HCEC 1CT (cell line): ENCODE results near the gene VPS41.
A peak's percentile ranks its signal among the peaks of the same experiment; 100 is the strongest.

Experiments
- DNase-seq: peaks from one replicate; pipeline ENCODE4 v3.0.0-alpha.2; 2017

The VPS41 gene

DNA sequence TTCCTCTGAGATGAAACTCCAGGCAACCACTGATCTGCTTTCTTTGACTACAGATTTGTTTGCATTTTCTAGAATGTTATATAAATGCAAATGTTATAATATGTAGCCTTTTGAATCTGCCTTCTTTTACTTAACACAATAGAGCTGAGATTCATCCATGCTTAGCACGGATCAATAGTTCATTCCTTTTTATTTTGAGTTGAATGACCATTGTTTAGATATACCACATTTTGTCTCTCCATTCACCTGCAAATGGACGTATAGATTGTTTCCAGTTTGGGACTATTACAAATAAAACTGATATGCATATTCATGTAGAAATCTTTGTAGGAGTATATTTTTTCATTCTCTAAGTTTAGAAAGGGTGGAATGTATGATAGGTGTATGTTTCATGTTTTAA lies 57.7 kb downstream of the VPS41 start:
- no peak for DNase-seq

DNA sequence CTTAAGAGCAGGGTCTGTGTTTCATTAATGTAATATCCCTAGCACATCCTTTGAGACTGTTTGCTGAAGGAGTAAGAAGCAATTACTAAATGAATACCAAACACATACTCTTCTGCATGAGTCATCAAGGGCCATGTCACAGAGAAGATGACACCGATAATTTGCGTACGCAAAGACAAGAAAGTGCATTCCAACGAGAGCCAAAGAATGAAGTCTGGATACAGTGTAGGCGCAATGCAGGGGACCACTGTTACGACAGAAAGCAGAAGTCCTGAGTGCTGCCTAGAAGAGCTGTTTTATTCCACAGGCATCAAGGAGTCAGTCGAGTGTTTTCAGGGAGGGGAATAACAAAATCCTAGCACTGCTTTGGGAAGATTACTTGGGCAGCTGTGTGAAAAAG lies 62.7 kb downstream of the VPS41 start:
- peak; percentile 85 for DNase-seq

DNA sequence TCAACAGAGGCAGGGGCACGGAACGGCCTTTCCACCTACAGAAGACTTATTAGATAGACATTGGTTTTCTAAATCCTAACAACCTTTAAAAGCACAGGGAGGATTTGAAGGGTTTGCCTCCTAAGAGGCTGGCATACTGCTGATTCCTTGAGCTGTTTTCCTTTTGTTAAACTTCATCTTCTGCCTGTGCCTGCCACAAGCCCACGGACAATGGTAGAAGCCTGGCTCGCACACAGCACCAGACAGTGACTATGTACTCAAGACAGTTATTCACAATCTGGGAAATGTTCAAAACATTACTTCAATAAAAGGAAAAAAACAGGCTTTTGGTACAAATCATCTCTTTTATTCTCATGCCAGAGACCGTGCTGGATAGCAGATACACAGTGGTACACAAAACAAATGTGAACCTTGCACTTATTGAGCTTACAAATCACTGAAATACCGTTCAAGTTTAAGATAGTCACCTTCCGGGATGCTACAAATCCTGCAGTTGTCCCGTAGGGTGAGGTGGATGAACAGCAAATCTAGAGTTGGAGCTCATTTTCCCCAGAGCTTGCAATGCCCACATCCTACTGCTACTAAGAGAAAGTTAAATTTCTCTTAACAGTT lies 63.9 kb downstream of the VPS41 start:
- no peak for DNase-seq

DNA sequence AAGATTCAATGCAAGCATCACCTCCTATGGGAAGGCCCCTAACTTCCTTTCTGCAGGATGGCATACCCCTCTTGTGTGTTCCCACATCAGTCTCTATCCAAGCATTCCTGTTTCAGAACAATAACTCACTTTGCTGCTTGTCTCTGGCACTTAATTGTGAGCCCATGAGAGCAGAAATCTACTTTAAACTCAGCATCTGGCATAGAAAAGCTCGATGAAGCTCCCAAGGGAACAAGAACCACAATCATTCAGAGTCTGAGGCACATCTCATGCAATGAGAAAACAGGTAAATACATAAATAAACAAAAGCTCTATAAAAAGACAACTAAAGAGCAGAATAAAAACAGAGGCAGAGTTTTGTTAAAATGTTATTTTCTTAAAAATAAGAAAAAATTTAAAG lies 66.2 kb downstream of the VPS41 start:
- DNase-seq: no peak

- DNase-seq: peak; percentile 89
These were observed 68.1 kb downstream of the VPS41 start for GRCh38 chr7:38840736-38841460.

DNA sequence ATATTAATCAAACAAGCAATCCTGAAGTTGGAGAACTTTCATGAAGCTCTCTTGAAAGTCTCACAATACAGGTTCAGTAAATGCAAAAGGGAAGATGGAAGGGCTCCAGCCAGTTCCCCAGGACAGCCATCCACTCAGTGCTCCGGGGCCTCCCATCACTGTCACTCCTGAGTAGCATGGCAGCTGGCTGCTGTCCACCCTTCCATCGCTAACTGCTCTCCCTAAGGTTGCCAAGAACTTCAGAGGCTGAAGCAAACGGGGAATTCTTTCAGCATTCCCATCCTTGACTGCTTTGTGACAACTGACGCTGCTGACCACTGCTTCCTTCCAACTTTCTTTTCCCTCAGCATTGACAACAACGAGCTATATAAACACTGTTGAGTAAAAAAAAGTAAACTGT lies 69.1 kb downstream of the VPS41 start:
- DNase-seq: no peak

GRCh38 chr7:38838725-38839385 lies 70.1 kb downstream of the VPS41 start:
- no peak for DNase-seq

DNA sequence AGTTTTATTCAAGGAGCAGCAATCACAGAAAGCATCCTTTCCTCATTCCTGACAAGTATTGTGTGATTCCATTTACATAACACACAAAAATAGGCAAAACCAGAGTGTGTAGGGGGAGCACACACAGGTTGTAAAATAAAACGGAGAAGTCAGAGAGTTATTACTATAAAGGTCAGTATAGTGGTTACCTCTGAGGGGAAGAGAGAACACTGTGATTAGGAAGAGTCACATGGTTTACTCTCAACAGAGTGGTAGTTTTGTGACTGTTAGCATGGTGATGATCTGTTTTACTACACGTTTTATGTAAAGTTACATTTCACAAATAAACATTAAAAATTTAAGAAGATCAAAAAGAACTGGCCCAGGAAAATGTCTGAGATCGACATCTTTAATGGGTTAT lies 74.6 kb downstream of the VPS41 start:
- no peak for DNase-seq

DNA sequence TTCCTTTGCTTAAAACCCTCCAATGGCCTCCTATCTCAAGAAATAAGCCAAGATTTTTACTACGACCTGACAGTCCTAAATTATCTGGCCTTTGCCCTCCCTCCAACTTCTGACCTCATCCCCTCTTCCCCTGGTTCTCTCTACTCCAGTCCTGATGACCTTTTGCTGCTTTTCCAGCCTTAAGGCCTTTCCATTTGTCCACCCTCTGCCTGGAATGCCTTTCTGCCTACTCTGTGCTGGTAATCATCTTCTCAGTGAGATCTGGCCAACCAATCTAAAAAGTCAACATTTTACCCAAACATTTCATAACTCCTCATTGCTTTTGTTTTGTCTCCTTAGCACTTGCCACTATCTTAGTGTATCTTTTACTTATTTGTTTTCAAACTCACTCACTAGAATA lies 75.7 kb downstream of the VPS41 start:
- no peak for DNase-seq

GRCh38 chr7:38831259-38831996 lies 77.6 kb downstream of the VPS41 start:
- DNase-seq: no peak

GRCh38 chr7:38830826-38831225 lies 78.2 kb downstream of the VPS41 start:
- no peak for DNase-seq

GRCh38 chr7:38829488-38830165 lies 79.4 kb downstream of the VPS41 start:
- no peak for DNase-seq

GRCh38 chr7:38828026-38828425 lies 81.0 kb downstream of the VPS41 start:
- no peak for DNase-seq

GRCh38 chr7:38825721-38826440 lies 83.1 kb downstream of the VPS41 start:
- no peak for DNase-seq

- no peak for DNase-seq
These were observed 84.0 kb downstream of the VPS41 start for GRCh38 chr7:38824948-38825347.

GRCh38 chr7:38822549-38822948 lies 86.4 kb downstream of the VPS41 start:
- DNase-seq: peak; percentile 3

- DNase-seq: no peak
These were observed 88.4 kb downstream of the VPS41 start for GRCh38 chr7:38820571-38820970.

DNA sequence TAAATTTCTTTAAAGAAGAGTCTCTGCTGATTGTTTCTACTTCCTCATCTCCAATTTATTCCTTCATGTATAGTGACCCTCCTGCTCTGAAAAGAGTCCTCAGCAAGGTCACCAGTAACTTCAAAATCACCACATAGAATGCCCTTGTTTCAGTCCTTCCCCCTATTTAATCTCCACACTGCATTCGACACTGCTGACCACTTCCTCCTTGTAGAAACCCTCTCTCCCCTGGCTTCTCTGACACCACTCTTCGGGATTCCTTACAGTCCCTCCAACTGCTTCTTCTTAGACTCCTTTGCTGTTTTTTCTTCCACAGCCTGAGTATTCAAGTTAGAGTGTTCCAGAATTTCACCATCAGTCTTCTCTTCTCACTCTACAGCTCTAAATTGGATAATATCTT lies 89.5 kb downstream of the VPS41 start:
- DNase-seq: no peak

GRCh38 chr7:38817526-38817925 lies 91.5 kb downstream of the VPS41 start:
- DNase-seq: no peak

- no peak for DNase-seq
These were observed 95.2 kb downstream of the VPS41 start for GRCh38 chr7:38813768-38814167.

DNA sequence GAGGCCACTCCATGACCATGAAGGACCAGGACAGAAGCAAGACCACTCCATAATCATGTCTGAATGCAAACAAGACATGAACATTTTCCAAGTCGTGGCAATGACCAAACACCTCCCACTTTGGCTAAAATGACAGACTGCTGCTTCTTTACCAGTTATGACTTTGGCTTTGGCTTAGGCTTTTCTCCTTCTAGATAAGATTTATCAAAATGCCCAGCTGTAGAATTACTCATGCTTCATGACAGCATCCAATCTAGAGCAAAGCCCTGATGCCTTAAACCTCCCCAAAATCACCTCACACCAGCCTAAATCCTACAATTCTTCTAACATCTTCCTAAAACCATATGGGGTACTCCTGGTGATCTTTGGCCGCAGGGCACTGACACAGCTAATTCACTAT lies 102.1 kb downstream of the VPS41 start:
- DNase-seq: no peak

DNA sequence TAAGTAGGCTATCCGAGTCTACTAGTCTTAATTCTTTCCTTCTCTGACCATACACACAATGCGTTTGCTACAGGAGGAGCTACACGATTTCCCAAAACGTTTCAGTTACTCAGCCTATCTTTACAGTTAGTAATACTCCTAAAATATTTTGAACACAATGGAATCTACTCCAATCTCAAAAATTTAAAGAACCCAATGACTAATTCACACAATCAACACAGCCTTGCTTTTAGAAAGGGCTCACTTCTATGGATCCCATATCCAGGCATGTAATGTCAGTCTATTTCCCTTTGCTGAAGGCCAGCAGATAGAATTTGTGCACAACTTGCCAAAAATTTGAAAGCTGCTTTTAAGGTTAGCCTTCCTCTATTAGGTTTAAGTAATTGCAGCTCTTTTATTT lies 107.2 kb downstream of the VPS41 start:
- DNase-seq: no peak
